HG03103 (cell line): ENCODE measurements around the gene NCBP2.

Source experiments
- ATAC-seq: cut with Tn5 transposase; IDR thresholded peaks from one replicate; pipeline ENCODE4 v1.9.1; 2021; ENCODE audit warnings: low read depth; ENCODE audit not compliant: unreplicated experiment

The NCBP2 gene

GRCh38 chr3:196942915-196943277 lies 568 bp upstream of the NCBP2 start:
- peak; percentile 1 for ATAC-seq

- peak; percentile 18 for ATAC-seq
Measured at GRCh38 chr3:196941729-196942225, 551 bp downstream of the NCBP2 start.

DNA sequence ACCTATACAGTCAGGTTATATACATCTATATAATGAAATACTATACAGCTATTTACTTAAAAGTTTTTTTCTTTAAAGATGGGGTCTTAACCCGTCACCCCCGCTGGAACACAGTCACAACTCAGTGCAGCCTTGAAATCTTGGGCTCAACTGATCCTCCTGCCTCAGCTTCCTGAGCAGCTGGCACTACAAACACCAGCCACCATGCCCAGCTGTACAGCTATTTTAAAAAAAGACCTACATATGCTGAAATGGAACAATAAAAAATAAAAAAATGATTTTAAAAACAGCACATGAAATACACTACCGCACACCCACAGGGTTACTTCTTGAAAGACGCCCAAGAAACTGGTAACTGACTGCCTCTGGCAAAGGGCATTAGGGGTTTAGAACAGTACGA lies 3.8 kb downstream of the NCBP2 start:
- ATAC-seq = no peak

- ATAC-seq = no peak
Measured at GRCh38 chr3:196938124-196938523, 4.2 kb downstream of the NCBP2 start.

GRCh38 chr3:196936288-196936687 lies 6.0 kb downstream of the NCBP2 start:
- ATAC-seq = no peak

- no peak for ATAC-seq
Measured at GRCh38 chr3:196932600-196932999, 9.7 kb downstream of the NCBP2 start.

DNA sequence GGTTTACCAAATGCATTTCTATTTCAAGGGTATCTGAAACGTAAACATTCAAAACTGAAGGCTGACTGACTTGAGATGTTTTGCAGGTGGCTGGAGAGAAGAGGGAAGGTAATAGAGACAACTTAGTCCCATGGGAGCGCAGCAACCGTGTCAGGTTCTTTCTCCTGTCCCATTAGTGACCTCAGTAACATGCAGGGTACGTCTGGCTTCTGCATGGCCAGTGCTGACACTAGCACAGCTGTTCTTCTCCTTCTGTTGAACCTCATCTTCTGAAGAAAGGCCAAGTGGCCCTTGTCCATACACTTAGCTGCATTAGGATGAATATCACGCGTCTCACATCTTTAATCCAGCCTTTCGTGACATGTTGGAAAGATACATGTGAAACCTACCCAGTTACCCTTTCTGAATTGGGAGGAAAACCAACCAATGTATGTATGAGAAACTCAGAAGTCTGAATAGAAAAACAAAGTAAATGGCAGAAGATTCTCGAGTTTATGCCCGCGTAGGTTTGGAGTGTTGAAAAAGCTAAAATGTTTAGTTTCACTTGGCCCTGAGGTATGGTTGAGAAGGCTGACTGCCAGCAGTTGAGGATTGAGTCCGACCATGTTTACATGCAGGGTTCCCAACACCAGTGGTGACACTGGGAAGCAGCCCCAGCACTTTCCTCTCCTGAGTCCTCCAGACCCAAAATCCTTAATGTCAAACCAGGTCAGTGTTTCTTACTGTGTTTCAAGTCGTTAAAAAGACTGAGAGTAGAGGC lies 10.3 kb downstream of the NCBP2 start:
- no peak for ATAC-seq

- ATAC-seq = no peak
Measured at GRCh38 chr3:196931157-196931556, 11.2 kb downstream of the NCBP2 start.

DNA sequence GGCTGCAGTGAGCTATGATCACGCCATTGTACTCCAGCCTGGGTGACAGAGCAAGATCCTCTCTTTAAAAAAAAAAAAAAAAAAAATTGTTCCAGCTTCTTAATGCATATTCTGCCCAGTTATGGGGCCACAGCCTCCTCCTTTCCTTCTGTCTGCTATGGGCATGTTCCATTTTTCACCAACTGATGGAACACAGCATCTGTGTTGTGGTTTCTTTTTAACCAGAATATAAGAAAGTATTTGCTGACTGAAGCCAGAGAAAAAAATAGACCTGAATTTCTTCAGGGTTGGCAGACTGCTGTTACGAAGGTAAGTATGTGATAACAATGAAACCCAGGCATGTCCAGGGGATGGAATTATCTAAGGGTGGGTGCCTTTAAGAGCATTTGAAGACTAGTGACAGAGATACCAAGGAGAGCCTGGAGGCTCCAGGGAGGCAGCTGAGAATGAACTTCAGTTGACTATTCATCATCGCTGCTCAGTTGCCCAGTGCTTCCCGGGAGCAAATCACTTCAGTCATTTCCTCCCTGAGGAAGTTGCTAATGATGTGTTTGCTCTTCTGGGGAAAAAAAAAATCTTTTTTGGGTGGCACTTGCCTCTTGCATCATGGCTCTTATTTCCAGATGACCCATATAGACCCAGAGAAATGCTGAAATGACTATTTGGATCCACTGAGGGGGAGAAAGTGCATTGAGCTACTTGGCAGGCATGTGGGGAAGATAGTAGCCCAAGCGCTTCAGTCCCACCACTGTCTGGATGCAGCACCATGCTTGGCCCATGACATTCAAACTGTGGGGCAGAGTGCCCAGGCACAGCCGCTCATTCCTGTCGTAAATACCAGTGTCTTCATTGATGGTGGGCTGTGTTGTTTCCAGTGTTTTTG lies 14.5 kb downstream of the NCBP2 start:
- ATAC-seq = no peak

GRCh38 chr3:196920733-196921132 lies 21.6 kb downstream of the NCBP2 start:
- no peak for ATAC-seq

DNA sequence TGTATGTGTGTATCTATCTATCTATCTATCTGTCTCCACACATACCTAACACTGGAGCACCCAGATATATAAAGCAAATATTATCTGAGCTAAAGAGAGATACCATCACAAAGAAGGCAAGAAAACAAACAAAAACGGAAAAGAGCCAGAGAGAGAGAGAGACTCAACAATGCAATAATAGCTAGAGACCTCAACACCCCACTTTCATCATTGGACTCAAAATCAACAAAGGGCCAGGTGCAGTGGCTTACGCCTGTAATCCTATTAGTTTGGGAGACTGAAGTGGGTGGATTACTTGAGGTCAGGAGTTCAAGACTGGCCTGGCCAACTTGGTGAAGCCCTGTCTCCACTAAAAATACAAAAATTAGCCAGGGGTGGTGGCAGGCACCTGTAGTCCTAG lies 23.4 kb downstream of the NCBP2 start:
- ATAC-seq = no peak

DNA sequence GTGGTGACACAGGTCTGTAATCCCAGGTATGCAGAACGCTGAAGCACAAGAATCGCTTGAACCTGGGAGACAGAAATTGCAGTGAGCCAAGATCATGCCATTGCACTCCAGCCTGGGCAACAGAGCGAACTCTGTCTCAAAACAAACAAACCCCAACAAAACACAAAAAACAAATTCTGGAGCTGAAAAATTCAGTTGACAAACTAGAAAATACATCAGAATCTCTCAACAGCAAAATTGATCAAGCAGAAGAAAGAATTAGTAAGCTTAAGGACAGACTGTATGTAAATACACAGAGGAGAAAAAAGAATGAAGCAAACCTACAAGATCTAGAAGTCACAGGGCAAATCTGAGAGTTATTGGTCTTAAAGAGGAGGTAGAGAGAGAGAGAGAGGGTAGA lies 25.3 kb downstream of the NCBP2 start:
- ATAC-seq = no peak

DNA sequence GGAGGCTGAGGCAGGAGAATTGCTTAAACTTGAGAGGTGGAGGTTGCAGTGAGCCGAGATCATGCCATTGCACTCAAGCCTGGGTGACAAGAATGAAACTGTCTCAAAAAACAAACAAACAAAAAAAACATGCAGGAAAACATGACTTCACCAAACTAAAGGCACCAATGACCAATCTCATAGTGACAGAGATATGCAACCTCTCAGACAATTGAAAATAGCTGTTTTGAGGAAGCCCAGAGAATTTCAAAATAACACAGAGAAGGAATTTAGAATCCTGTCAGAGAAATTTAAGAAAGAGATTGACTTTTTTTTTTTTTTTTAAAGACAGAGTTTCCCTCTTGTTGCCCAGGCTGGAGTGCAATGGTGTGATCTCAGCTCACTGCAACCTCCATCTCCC lies 26.1 kb downstream of the NCBP2 start:
- ATAC-seq = no peak

- no peak for ATAC-seq
Measured at GRCh38 chr3:196915375-196915774, 27.0 kb downstream of the NCBP2 start.

DNA sequence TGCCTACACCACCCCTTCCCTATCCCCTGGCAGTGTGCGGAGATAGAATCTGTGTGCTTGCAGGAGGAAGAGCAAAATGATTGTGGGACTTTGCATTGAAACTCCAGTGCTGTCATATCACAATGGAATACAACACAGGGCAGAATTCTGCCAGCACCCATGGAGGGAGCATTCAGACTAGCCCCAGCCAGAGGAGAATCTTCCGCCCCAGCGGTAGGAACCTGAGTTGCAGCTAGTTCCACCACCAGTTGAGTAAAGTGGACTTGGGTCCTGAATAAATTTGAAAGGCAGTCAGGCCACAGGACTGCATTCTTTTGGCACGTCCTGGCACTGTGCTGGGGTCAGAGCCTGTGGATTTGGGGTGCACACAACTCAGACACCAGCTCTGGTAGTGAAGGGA lies 27.5 kb downstream of the NCBP2 start:
- ATAC-seq = no peak

- ATAC-seq = no peak
Measured at GRCh38 chr3:196903740-196904139, 38.6 kb downstream of the NCBP2 start.

DNA sequence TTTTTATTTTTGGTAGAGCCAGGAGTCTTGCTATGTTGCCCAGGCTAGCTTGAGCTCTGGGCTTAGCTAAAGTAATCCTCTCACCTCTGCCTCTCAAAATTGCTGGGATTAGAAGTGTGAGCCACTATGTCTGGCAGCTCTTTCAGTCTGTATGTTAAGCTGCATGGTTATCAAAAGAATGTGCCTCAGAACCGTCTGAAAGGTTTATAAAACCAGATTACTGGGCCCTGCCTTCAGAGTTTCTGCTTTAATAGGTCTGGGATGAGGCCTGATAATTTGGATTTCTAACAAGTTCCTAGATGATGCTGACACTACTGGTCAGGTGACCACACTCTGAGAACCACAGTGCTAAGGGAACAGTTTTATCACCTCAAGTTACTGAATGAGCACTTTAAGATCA lies 40.0 kb downstream of the NCBP2 start:
- ATAC-seq = no peak

- no peak for ATAC-seq
Measured at GRCh38 chr3:196901768-196902167, 40.6 kb downstream of the NCBP2 start.

DNA sequence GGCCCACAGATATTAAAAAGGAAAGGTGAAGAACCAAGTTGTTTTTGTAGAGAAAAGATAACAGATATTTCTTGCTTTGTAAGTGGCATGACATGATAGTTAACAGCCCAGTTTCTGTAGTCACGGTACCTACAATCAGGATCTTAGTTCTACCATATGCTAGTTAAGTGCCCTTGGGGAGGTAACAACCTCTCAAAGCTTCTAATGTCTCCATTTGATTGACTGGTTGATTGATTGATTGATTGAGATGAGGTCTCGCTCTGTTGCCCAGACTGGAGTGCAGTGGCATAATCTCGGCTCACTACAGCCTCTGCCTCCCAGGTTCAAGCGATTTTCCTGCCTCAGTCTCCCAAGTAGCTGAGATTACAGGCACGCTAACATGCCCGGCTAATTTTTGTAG lies 46.1 kb downstream of the NCBP2 start:
- ATAC-seq = no peak

DNA sequence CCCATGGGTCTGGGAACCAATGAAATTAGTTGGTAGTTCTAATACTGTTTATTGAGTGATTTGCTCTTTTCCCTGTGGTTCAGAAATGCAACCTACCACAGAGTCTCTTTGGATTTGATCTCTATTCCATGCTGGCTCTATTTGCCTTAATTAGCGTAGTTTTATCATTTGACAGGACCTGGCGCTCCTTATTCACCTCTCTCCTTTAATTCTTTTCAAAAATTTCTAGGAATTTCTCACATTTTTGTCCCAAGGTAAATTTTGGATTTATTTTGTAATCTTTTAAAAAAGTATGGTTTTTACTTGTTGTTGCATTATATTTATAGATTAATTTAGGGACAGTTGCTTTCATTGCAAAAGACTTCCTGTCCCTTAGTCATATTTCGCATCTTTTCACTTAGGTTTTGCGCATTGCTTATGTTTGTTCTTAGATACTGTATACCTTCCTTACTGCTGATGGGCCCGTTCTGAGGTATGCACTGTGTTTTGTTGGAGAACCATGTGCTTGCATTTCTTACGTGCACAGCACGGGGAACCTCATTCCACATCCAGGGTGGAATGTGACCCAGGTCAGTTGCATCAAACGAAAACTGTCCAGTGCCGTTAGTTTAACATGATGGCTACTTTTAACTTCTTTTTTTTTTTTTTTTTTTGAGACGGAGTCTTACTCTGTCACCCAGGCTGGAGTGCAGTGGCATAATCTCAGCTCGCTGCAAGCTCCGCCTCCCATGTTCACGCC lies 47.6 kb downstream of the NCBP2 start:
- ATAC-seq = no peak
